ENCODE results near the gene LBHD2.

Gene LBHD2

GRCh38 chr14:103102689-103103260 is 18.8 kb downstream of the LBHD2 start:
- no peak for TF ChIP-seq CTCF (conservative IDR thresholded peaks at IDR 0.05; ENCODE audit: low read depth, low read length)
- no peak overlapping the region for H2AFZ ChIP-seq (ENCODE audit: low read depth)
- H3K27me3 ChIP-seq (ENCODE audit: insufficient read depth, low read depth), result no peaks in the 10 kb centered on the region
- no peak overlapping the region for H3K4me3 ChIP-seq (IDR thresholded peaks at IDR 0.05; ENCODE audit: insufficient read depth, low read depth, low read length)
- no peaks in the 10 kb centered on the region for H3K36me3 ChIP-seq (ENCODE audit: insufficient read depth)
- peaks cover 25% of the 10 kb centered on the region for H3K4me1 ChIP-seq (ENCODE audit: low read depth, poor library complexity, severe bottlenecking)
- H3K4me2 ChIP-seq, result no peak overlapping the region
- H3K79me2 ChIP-seq (ENCODE audit: insufficient read depth, low read depth), result no peaks in the 10 kb centered on the region
- H4K20me1 ChIP-seq (ENCODE audit: insufficient read depth), result no peaks in the 10 kb centered on the region
- no peak overlapping the region for H3K9ac ChIP-seq
- H3K27ac ChIP-seq, result no peak overlapping the region

- H3K4me1 ChIP-seq (ENCODE audit: low read depth, poor library complexity, severe bottlenecking), result peaks cover 34% of the 10 kb centered on the region
- no peak for TF ChIP-seq CTCF (conservative IDR thresholded peaks at IDR 0.05; ENCODE audit: low read depth, low read length)
- no peaks in the 10 kb centered on the region for H4K20me1 ChIP-seq (ENCODE audit: insufficient read depth)
- no peaks in the 10 kb centered on the region for H3K79me2 ChIP-seq (ENCODE audit: insufficient read depth, low read depth)
- no peaks in the 10 kb centered on the region for H3K36me3 ChIP-seq (ENCODE audit: insufficient read depth)
- no peaks in the 10 kb centered on the region for H3K27me3 ChIP-seq (ENCODE audit: insufficient read depth, low read depth)
- no peak overlapping the region for H3K4me2 ChIP-seq
- H3K9ac ChIP-seq, result no peak overlapping the region
- H3K27ac ChIP-seq, result no peak overlapping the region
- no peak overlapping the region for H3K4me3 ChIP-seq (IDR thresholded peaks at IDR 0.05; ENCODE audit: insufficient read depth, low read depth, low read length)
- H2AFZ ChIP-seq (ENCODE audit: low read depth), result no peak overlapping the region
Measured at GRCh38 chr14:103103461-103104388, 19.7 kb downstream of the LBHD2 start.

GRCh38 chr14:103104389-103104653 is 20.3 kb downstream of the LBHD2 start:
- no peak overlapping the region for H2AFZ ChIP-seq (ENCODE audit: low read depth)
- H3K27ac ChIP-seq, result no peak overlapping the region
- no peak overlapping the region for H3K9ac ChIP-seq
- no peaks in the 10 kb centered on the region for H3K79me2 ChIP-seq (ENCODE audit: insufficient read depth, low read depth)
- no peaks in the 10 kb centered on the region for H4K20me1 ChIP-seq (ENCODE audit: insufficient read depth)
- H3K27me3 ChIP-seq (ENCODE audit: insufficient read depth, low read depth), result no peaks in the 10 kb centered on the region
- no peak for TF ChIP-seq CTCF (conservative IDR thresholded peaks at IDR 0.05; ENCODE audit: low read depth, low read length)
- peaks cover 35% of the 10 kb centered on the region for H3K4me1 ChIP-seq (ENCODE audit: low read depth, poor library complexity, severe bottlenecking)
- no peaks in the 10 kb centered on the region for H3K36me3 ChIP-seq (ENCODE audit: insufficient read depth)
- H3K4me3 ChIP-seq (IDR thresholded peaks at IDR 0.05; ENCODE audit: insufficient read depth, low read depth, low read length), result no peak overlapping the region
- no peak overlapping the region for H3K4me2 ChIP-seq

DNA sequence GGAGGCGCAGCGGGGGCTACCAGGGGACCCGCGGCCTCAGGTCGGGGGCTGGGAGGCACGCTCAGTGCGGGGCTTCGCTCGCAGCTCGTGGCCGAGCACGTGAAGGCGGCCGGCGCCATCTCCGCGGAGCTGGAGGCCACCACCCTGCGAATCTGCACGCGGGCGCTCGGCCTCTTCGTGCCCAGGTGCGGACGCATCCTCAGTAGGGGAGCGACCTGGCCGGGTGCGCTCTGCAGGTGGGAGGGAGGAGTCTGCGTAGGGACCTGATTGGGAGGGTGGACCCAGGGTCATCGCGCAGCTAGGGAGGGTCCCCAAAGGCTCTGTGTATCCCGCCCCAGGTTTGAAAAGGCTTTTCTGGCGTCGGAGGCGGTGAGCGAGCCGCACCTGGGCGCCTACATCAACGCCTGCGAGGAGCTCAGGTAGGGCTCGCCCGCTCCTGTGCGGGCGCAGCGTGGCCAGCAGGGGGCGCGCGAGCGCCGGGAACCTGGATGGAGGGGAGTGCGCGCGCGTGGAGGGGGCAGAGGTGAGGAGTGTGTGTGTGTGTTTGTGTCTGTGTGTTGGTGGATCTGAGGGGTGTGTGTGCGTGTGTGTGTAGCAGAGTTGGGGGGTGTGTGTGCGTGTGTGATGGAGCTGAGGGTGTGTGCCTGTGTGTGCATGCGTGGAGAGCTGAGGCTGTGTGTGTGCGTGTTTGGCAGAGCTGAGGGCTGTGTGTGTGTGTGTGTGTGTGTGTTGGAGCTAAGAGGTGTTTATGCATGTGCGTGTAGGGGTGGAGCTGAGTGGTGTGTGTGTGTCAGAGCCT is 20.8 kb downstream of the LBHD2 start:
- H3K79me2 ChIP-seq (ENCODE audit: insufficient read depth, low read depth), result no peaks in the 10 kb centered on the region
- H3K27ac ChIP-seq, result no peak overlapping the region
- H3K9ac ChIP-seq, result no peak overlapping the region
- no peaks in the 10 kb centered on the region for H3K36me3 ChIP-seq (ENCODE audit: insufficient read depth)
- no peak overlapping the region; the same call in 1 of the 2 replicates for H2AFZ ChIP-seq (ENCODE audit: low read depth)
- peak overlapping the region; percentile 71 for H3K4me2 ChIP-seq
- peak; percentile 74 for TF ChIP-seq CTCF (conservative IDR thresholded peaks at IDR 0.05; ENCODE audit: low read depth, low read length)
- no peaks in the 10 kb centered on the region for H3K27me3 ChIP-seq (ENCODE audit: insufficient read depth, low read depth)
- H4K20me1 ChIP-seq (ENCODE audit: insufficient read depth), result no peaks in the 10 kb centered on the region
- no peak overlapping the region for H3K4me3 ChIP-seq (IDR thresholded peaks at IDR 0.05; ENCODE audit: insufficient read depth, low read depth, low read length)
- H3K4me1 ChIP-seq (ENCODE audit: low read depth, poor library complexity, severe bottlenecking), result peaks cover 38% of the 10 kb centered on the region

All from KMS-11 (cell line).